ENCODE results near the gene TMEM245. TPM values are rescaled to one million over a fixed set of nuclear protein-coding genes. Genes with fewer than 3 reads are reported as not detected.

The TMEM245 gene
- total RNA-seq, 2 donors from 2014 or later: 25.1 to 39.7 TPM

DNA sequence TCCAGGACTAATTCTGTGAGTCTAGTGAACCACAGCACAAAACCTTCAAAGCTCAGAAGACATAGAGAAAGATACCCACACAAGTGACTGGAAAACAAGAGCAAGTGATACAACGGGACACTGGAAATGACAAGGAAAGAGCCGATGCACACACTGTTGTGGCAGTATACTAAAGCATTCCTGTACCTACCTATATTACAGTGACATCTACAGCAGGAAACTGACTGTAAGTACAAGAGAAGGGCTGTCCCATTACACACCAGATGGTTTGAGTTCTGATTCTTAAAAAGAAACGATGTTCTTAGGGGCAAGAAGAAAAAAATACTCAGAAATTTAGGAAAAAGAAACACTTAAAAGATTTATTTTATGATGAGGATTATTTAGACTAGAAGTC lies 18.5 kb downstream of the TMEM245 start:
- Histone ChIP-seq H3K27me3 (no peaks in the 10 kb centered on the region), H3K4me3 (no peak overlapping the region), H3K4me1 (no peaks in the 10 kb centered on the region), H3K36me3 (no peaks in the 10 kb centered on the region), H3K9me3 (no peaks in the 10 kb centered on the region), H3K9ac (ENCODE audit: low read depth in 2 of 2, low read length in 2 of 2) (no peak overlapping the region), H3K27ac (no peak overlapping the region)
- intact Hi-C loops (cut with DNase I): no loop called here
- no peak for DNase-seq
- TF ChIP-seq, protein P1, sequence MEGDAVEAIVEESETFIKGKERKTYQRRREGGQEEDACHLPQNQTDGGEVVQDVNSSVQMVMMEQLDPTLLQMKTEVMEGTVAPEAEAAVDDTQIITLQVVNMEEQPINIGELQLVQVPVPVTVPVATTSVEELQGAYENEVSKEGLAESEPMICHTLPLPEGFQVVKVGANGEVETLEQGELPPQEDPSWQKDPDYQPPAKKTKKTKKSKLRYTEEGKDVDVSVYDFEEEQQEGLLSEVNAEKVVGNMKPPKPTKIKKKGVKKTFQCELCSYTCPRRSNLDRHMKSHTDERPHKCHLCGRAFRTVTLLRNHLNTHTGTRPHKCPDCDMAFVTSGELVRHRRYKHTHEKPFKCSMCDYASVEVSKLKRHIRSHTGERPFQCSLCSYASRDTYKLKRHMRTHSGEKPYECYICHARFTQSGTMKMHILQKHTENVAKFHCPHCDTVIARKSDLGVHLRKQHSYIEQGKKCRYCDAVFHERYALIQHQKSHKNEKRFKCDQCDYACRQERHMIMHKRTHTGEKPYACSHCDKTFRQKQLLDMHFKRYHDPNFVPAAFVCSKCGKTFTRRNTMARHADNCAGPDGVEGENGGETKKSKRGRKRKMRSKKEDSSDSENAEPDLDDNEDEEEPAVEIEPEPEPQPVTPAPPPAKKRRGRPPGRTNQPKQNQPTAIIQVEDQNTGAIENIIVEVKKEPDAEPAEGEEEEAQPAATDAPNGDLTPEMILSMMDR (IDR thresholded peaks at IDR 0.05): no peak

DNA sequence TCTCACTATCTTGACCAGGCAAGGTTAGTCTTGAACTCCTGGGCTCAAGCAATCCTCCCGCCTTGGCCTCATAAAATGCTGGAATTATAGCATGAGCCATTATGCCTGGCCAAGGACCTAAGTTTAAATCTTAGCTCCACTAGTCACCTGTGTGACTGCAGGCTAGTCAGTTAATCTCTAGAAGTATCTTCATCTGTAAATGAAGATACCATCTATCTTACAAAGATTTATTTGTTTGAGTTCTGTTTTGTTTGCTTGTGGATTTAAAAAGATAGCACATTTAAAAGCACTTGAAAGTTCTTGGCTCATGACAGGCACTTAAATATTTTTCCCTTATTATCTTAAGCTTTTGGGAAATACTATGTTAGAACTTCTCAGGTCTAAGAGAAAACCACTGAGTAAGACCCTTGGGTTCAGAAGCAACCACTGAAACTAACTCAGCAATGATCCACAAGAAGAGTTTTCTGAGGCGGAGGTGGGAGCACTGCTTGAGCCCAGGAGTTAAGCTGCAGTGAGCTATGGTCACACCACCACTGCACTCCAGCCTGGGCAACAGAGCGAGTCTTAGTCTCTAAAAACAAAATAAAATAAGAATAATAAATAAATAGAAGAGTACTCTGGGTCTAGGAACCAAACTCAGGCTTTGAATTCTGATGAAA lies 19.1 kb downstream of the TMEM245 start:
- Histone ChIP-seq H3K4me3 (no peak overlapping the region), H3K9me3 (no peaks in the 10 kb centered on the region), H3K36me3 (no peaks in the 10 kb centered on the region), H3K9ac (ENCODE audit: low read depth in 2 of 2, low read length in 2 of 2) (no peak overlapping the region), H3K27ac (no peak overlapping the region), H3K4me1 (no peaks in the 10 kb centered on the region), H3K27me3 (no peaks in the 10 kb centered on the region)
- TF ChIP-seq, protein P1 (IDR thresholded peaks at IDR 0.05): no peak
- DNase-seq: no peak
- intact Hi-C loops (cut with DNase I): no loop called here

DNA sequence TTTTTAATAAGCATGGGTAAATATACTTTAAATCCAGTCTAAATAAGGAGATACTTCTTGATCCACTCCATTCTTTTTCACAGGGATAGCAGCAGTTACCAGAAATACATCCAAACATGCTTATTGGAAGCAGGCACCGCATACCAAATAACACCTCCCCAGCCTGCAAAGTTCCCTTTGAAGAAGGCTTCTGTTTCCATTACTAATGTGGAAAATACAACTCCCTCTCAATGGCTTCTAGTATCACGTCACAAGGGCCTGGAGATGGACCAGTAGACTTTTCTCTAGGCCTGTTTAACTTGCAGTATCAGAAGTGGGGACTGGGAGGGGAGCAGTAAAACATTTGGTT lies 20.8 kb downstream of the TMEM245 start:
- Histone ChIP-seq H3K27me3 (no peaks in the 10 kb centered on the region), H3K9me3 (no peaks in the 10 kb centered on the region), H3K27ac (no peak overlapping the region), H3K4me3 (no peak overlapping the region), H3K9ac (ENCODE audit: low read depth in 2 of 2, low read length in 2 of 2) (no peak overlapping the region), H3K36me3 (no peaks in the 10 kb centered on the region), H3K4me1 (no peaks in the 10 kb centered on the region)
- DNase-seq: no peak
- TF ChIP-seq, protein P1 (IDR thresholded peaks at IDR 0.05): no peak
- intact Hi-C loops (cut with DNase I): no loop called here

DNA sequence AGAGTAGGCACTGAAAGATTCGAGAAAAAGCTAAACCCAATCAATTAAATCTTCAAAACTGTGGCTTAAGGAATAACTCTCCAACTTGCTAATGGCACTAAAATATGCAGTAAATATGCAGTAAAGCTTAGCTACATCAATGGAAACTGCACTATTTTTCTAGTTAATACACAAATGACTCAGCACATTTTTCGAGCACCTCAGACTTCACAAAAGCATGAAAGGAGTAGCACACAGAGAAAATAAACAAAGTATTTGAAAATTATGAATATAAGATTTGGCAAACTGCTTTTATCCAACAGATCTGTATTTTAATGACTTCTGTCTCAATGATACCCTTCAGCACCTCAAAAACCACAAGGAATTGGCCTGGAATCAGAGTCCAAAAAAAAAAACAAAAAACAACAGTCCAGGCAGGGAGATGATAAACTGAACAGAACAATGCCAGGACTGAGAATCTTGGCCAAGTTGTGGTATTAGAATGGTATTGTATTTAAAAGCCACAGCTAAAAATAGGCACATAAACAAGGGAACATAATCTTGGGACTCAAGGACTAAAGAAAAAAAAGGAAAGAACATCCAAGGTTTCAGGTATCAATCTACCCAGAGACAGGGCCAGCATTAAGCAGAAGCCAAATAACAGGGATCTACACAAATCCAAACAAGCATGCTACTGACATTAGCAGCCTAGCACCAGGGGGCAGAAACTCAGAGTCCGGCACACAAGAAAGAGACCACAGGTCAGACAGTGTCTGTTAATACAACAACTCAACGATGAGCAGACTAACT lies 21.4 kb downstream of the TMEM245 start:
- no peaks in the 10 kb centered on the region for H3K9me3 ChIP-seq
- H3K27me3 ChIP-seq: no peaks in the 10 kb centered on the region
- H3K4me1 ChIP-seq: no peaks in the 10 kb centered on the region
- DNase-seq: no peak
- H3K9ac ChIP-seq (ENCODE audit: low read depth in 2 of 2, low read length in 2 of 2): no peak overlapping the region
- H3K27ac ChIP-seq: no peak overlapping the region
- H3K36me3 ChIP-seq: no peaks in the 10 kb centered on the region
- intact Hi-C loops (cut with DNase I): no loop called here
- TF ChIP-seq, protein P1 (IDR thresholded peaks at IDR 0.05): no peak
- H3K4me3 ChIP-seq: no peak overlapping the region

DNA sequence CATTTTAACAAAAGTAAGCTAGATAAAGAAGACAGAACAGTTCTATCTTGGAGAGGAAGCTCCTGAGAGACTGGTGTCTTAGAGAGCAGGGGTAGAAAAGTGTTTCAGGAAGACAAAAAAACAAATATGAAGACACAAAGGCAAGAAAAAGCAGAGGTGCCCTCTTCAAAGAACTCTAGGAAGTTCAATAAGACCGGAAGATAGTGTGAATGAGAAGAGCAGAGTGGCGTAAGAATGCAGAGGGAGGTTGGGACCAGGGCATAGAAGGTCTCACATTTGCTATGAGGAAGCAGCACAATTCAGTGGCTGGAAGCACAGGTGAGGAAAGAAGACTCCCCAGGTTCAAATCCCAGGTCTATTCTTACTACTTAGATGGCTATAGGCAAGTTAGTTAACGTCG lies 22.6 kb downstream of the TMEM245 start:
- DNase-seq: no peak
- intact Hi-C loops (cut with DNase I): no loop called here
- no peaks in the 10 kb centered on the region for H3K36me3 ChIP-seq
- no peaks in the 10 kb centered on the region for H3K27me3 ChIP-seq
- TF ChIP-seq, protein P1 (IDR thresholded peaks at IDR 0.05): no peak
- no peak overlapping the region for H3K4me3 ChIP-seq
- H3K27ac ChIP-seq: no peak overlapping the region
- H3K4me1 ChIP-seq: no peaks in the 10 kb centered on the region
- H3K9ac ChIP-seq (ENCODE audit: low read depth in 2 of 2, low read length in 2 of 2): no peak overlapping the region
- H3K9me3 ChIP-seq: no peaks in the 10 kb centered on the region

All from colonic mucosa (tissue), 4 donors.